ENCODE results near the gene GALK1.

- TF ChIP-seq CTCF (IDR thresholded peaks at IDR 0.05) (no peak), POLR2A (IDR thresholded peaks at IDR 0.05) (no peak)
These were observed 8.9 kb upstream of the GALK1 start for GRCh38 chr17:75773808-75774470.

All from lower leg skin (tissue), 3 donors.